Activated CD4-positive, CD25-positive, alpha-beta regulatory T cell treated with anti-CD3 and anti-CD28 coated beads, Interleukin-2, amount 50 U/mL, for 16 hours (primary cell): Measurements from ENCODE around the gene KIF26B.

Experiments used
- DNase-seq: peaks from one replicate; pipeline ENCODE4 v3.0.0-alpha.2; 2020; ENCODE audit warnings: low read depth, low spot score

Gene KIF26B

GRCh38 chr1:245420926-245421325 is 266.1 kb downstream of the KIF26B start:
- DNase-seq, result no peak

DNA sequence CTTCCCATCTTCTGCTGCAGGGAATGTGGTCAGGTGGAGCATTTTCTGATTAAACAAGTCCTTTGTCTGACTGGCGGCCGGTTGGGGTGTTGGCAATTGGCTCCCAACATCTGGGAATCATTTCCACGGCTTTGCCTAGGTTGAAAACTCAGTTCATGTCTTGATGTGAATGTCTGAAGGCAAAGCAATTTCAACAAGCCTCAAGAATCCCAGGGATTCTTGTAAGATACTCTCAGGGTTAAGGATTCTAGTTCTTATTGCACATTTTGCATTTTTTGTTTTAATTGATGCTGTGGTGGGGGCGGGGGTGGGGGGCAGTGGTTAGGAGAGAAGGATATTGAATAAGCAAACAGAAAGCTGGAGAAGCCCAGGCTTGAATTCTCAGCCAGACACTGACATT is 273.9 kb downstream of the KIF26B start:
- no peak for DNase-seq

- no peak for DNase-seq
Observed at GRCh38 chr1:245431706-245432105, 276.9 kb downstream of the KIF26B start.

GRCh38 chr1:245432228-245432875 is 277.6 kb downstream of the KIF26B start:
- no peak for DNase-seq

DNA sequence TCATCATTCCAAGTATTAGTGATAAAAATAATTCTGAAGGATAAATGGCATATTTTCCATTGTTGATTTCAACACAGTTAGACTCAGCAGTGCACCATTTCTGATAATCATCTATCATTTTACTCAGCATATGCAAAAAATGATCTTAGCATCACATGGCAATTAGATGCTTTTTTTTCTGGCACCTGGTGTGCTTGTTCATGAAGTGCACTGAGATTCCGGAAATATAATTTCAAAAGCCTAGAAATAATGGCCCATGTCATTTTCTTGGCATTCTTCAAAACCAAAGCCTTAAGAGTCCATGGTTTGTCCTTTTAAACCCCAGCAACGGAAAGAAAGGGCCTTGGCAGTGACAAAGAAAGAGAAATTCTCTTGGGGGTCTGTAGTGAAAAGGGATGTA is 278.8 kb downstream of the KIF26B start:
- DNase-seq, result no peak

DNA sequence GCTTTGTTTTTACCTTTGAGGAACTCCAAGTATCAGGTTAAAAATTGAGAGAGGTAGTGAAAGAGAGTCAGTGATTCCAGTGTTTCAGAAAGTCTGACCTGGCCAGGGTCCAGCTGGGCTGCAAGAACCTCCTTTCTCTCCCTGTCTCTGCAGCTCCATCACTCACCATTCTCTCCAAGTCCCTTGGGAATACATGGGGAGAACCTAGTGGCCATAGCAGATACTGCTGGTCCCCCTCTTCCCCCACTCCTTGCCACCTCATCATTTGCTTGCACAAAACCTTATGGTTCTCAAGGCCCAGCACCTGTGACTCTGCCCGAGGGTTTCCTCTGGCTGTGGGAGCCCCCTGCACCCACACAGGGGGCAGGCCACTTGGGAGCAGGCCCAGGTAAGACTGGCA is 279.5 kb downstream of the KIF26B start:
- no peak for DNase-seq

DNA sequence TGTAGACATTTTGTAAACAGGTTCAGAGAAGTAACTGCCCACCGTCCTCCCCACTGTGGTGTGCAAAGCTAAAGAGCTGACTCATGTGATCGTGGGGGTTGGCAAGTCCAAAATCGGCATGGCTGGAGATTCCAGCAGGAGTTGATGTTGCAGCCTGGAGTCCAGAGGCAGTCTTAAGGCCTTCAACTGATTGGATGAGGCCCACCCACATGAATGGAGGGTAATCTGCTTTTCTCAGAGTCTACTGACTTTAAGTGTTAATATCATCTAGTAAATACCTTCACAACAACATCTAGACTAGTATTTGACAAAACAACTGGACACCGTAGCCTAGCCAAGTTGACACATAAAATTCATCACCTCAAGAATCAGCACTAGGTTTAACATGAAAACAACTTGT is 281.6 kb downstream of the KIF26B start:
- DNase-seq, result no peak

- DNase-seq, result no peak
Observed at GRCh38 chr1:245437369-245438062, 282.7 kb downstream of the KIF26B start.

- DNase-seq, result no peak
Observed at GRCh38 chr1:245440922-245441321, 286.1 kb downstream of the KIF26B start.

- no peak for DNase-seq
Observed at GRCh38 chr1:245441689-245442088, 286.9 kb downstream of the KIF26B start.

DNA sequence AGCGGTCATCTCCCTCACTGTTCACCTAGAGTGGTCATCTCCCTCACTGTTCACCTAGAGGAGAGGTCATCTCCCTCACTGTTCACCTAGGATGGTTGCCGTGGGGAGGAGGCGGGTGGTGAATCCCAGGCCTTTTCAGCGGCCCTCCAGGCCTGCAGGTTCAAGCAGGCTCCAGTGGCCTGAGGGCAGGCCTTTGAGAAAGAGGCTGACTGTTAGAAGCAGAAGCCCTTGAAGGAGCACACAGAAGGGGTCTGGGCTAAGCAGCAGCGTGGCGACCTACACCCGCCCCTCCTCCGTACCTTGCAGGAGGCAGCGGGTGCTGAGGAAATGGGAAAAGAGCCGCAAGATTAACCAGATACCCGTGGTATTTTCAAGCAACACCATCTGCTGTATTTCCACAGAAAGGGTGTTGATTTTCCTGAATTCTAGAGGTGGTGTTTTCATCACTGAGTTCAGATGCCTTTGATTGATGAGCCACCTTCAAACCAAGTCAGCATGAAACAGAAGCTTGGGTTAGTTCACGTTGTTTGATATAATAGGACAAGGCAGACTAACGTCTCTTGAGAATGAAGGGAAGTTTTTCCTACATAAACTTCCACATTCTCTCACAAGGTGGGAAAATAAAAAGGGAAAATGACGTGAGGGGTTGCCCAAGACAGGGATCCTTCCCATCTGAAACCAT is 289.5 kb downstream of the KIF26B start:
- no peak for DNase-seq

GRCh38 chr1:245444945-245445344 is 290.2 kb downstream of the KIF26B start:
- DNase-seq, result no peak

GRCh38 chr1:245448531-245448930 is 293.7 kb downstream of the KIF26B start:
- DNase-seq, result no peak

GRCh38 chr1:245448975-245449431 is 294.2 kb downstream of the KIF26B start:
- no peak for DNase-seq

- DNase-seq, result no peak
Observed at GRCh38 chr1:245453541-245453940, 298.8 kb downstream of the KIF26B start.

- DNase-seq, result no peak
Observed at GRCh38 chr1:245454051-245454450, 299.3 kb downstream of the KIF26B start.

DNA sequence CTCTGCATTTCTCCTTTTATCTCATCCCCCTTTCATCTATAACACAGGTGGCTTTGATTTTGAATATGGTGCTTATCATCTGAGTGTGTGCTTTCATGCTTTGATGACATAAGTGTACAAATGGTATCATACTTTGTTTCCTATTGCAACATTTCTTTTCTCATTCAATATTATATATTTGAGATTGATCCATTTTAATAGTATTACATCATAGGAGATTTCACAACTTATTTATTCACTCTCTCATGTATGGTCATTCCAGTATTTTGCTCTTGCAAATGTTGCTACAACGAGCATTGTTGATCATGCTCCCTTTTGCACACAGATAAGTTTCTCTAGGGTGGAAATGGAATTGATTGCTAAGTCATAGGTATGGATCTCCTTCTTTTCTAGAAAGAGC is 302.8 kb downstream of the KIF26B start:
- DNase-seq, result no peak

DNA sequence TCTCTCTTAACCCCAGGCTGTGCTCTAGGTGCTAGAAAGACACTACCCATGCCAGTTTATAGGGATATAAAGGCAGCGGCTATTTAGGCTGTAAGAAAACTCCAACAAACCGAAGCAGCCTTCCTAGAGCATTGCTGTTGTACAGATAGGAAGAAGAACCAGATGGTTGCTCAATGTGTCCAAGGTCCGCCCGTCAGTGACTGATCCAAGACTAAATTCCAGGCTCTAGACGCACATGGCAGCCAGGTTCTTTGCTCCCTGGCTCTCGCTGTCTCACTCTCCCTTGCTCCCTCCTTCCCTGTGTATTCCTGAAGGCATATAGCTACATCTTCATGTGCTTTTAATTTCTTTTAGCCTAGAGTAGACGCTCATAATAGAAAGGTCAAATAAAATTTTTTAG is 303.4 kb downstream of the KIF26B start:
- no peak for DNase-seq

DNA sequence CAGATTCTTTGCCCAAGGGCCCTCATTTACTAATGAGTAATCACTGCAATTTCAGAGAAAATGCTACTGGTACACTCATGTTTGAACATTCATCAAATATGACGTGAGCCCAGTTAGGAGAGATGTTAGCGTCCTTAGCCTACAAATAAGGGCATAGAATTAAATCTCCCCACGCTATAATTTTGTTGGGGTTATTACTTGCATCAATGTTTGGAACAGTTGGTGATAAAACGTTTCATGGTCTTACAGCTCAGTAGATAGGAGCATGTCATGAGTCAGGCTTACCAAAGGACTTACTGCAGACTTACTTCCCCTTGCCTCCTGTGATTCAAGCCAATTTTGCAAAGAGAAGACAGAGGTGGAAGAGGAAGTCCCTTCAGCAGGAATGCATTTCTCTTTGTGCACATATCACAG is 304.0 kb downstream of the KIF26B start:
- DNase-seq, result no peak

DNA sequence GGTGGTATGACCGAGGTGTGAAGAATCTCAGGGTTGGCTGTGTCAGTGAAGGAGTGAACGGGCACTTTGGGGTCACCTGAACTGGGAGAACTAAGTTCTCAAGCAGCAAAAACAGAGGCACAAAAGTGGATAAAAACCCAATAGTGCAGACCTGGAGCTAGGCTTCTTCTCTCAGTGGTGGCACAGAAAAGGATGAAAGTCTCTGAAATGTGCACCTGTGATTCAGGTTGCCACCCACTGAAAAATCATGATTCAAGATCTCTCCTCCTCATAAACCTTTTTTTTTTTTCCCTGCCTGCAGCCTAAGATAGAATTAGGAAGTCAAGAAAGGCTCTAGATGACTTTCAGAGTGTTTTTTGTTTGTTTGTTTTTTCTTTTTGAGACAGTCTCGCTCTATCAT is 304.8 kb downstream of the KIF26B start:
- DNase-seq, result no peak

DNA sequence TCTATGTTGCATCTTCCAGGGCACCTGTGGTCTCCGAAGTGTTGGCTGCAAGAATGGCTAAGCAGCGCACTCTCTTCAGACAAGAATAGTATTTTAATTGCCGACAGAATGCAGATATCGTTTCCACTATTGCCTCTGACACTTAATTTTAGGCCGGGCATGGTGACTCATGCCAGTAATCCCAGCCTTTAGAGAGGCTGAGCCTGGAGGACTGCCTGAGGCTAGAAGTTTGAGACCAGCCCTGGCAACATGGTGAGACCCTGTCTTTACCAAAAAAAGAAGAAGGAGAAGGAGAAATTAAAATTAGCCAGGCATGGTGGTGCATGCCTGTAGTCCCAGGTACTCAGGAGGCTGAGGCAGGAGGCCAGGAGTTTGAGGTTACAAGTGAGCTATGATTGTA is 306.9 kb downstream of the KIF26B start:
- no peak for DNase-seq

DNA sequence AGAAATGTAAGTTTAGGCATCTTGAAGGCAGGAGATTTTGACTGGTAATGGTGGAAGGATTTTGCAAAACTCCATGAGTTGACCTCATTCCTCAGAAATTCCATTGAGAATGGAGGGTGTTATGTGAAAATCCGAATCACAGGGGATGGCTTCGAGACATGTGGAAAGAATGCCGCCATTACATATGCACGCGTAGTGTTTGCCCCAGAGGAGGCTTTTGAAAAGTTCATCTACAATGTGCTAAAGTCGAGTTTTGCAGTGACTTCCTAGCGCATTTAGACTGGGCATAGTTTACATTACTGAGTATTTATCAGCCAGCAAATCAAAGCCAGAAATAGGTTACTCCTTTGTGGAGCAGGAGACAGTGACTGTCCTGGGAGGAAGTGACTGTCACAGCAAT is 307.4 kb downstream of the KIF26B start:
- no peak for DNase-seq
